Bronchial epithelial cell (primary cell): ENCODE results near the gene IL20RB. TPM values are rescaled to one million over a fixed set of nuclear protein-coding genes. Genes with fewer than 3 reads are reported as not detected.

Source experiments
- DNase-seq: peaks from one replicate; pipeline ENCODE4 v3.0.0-alpha.2; 2010; ENCODE audit warnings: low read depth
- FAIRE-seq: peaks from 2 replicates; lab custom pipeline; 2011; peaks lifted over from hg19 to GRCh38; lab: Jason Lieb, UNC
- H3K27me3 ChIP-seq: 2 replicates; pipeline ENCODE4 v1.5.1; 2011; ENCODE audit warnings: low read length; ENCODE audit not compliant: control insufficient read depth, insufficient read depth
- H3K36me3 ChIP-seq: 2 replicates; pipeline ENCODE4 v1.5.1; 2011; ENCODE audit warnings: low read length; ENCODE audit not compliant: control insufficient read depth, insufficient read depth
- H3K4me3 ChIP-seq: 2 replicates; pipeline ENCODE4 v1.5.1; 2011; ENCODE audit warnings: mild to moderate bottlenecking, low read depth, low read length, control low read depth
- CTCF ChIP-seq: IDR thresholded peaks from 2 replicates; pipeline ENCODE4 v1.5.1; 2011; ENCODE audit warnings: mild to moderate bottlenecking, moderate library complexity, low read length, control low read depth, inconsistent platforms; ENCODE audit not compliant: insufficient read depth, severe bottlenecking
- total RNA-seq: library from RNA; depleted of rRNA; stranded (reverse); fragments of >200 nt; gene quantifications from 2 replicates; pipeline ENCODE4 v1.2.1, GENCODE V29; 2014

The IL20RB gene
- total RNA-seq, 1 donor from 2014 or later = 150 TPM

- no peak for FAIRE-seq
Measured at GRCh38 chr3:136954251-136954650, 3.5 kb upstream of the IL20RB start.

GRCh38 chr3:136954980-136955780, 2.6 kb upstream of the IL20RB start:
- DNase-seq (no peak), FAIRE-seq (no peak)
- Histone ChIP-seq H3K27me3 (no peaks in the 10 kb centered on the region), H3K4me3 (no peak overlapping the region), H3K36me3 (peaks cover 4% of the 10 kb centered on the region)
- TF ChIP-seq CTCF = no peak

More at GRCh38 chr3:136954251-136954650, 3.5 kb upstream of the IL20RB start:
- H3K4me3 ChIP-seq = no peak overlapping the region
- H3K27me3 ChIP-seq = no peaks in the 10 kb centered on the region
- H3K36me3 ChIP-seq = no peaks in the 10 kb centered on the region
- no peak for TF ChIP-seq CTCF
- DNase-seq = no peak

GRCh38 chr3:136955813-136956212, 2.0 kb upstream of the IL20RB start:
- H3K36me3 ChIP-seq = peaks cover 4% of the 10 kb centered on the region
- no peak for FAIRE-seq
- H3K4me3 ChIP-seq = no peak overlapping the region
- DNase-seq = peak; percentile 59
- TF ChIP-seq CTCF = no peak
- no peaks in the 10 kb centered on the region for H3K27me3 ChIP-seq

GRCh38 chr3:136956971-136957370, 812 bp upstream of the IL20RB start:
- Histone ChIP-seq H3K4me3 (no peak overlapping the region), H3K27me3 (no peaks in the 10 kb centered on the region), H3K36me3 (peaks cover 4% of the 10 kb centered on the region)
- TF ChIP-seq CTCF = no peak
- FAIRE-seq (no peak), DNase-seq (no peak)

- no peak for TF ChIP-seq CTCF
- DNase-seq (no peak), FAIRE-seq (no peak)
- no peaks in the 10 kb centered on the region for H3K27me3 ChIP-seq
- H3K36me3 ChIP-seq = peaks cover 4% of the 10 kb centered on the region
- peak overlapping the region; percentile 59 for H3K4me3 ChIP-seq
Measured at GRCh38 chr3:136958939-136959338, 1.2 kb downstream of the IL20RB start.

- peak overlapping the region; percentile 59 for H3K4me3 ChIP-seq
- H3K27me3 ChIP-seq = no peaks in the 10 kb centered on the region
- no peak for TF ChIP-seq CTCF
- DNase-seq (no peak), FAIRE-seq (no peak)
- peaks cover 4% of the 10 kb centered on the region for H3K36me3 ChIP-seq
Measured at GRCh38 chr3:136959599-136959998, 1.8 kb downstream of the IL20RB start.
